ENCODE results near the gene ATP5MG.

DNA sequence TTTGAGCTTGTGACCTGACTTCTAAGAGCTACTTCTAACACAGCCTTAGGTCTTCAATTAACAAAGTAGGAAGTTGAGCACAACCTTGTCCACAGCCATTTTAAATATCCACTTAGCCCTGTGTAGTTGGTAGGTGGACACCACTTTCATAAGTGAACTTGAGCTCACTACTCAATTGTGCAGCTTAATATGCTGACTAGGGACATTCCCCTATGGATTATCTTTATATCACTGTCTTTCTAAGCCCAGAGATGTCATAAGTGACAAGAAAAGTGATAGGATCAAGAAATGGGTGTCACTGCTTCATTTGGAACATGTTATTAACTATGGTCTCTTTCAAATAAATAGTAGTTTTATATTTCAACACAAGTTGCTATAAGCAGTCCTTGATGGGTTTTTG, 4.0 kb upstream of the ATP5MG start:
- TF ChIP-seq CTCF (IDR thresholded peaks at IDR 0.05) (no peak), POLR2A (IDR thresholded peaks at IDR 0.05) (no peak)
